GM18502 (cell line): ENCODE results near the gene PET100.

ENCODE experiments used
- ATAC-seq: cut with Tn5 transposase; IDR thresholded peaks from one replicate; pipeline ENCODE4 v1.9.1; 2021; ENCODE audit warnings: mild to moderate bottlenecking; ENCODE audit not compliant: unreplicated experiment, poor library complexity

The PET100 gene

GRCh38 chr19:7645656-7646425 lies 16.2 kb downstream of the PET100 start:
- ATAC-seq: no peak

GRCh38 chr19:7646426-7646700 lies 16.8 kb downstream of the PET100 start:
- no peak for ATAC-seq

GRCh38 chr19:7647156-7647555 lies 17.6 kb downstream of the PET100 start:
- ATAC-seq: no peak

- ATAC-seq: no peak
These were observed 18.8 kb downstream of the PET100 start for GRCh38 chr19:7648265-7649014.

GRCh38 chr19:7650148-7650547 lies 20.6 kb downstream of the PET100 start:
- no peak for ATAC-seq

GRCh38 chr19:7652061-7652641 lies 22.6 kb downstream of the PET100 start:
- no peak for ATAC-seq

- no peak for ATAC-seq
These were observed 24.8 kb downstream of the PET100 start for GRCh38 chr19:7654401-7654800.

- no peak for ATAC-seq
These were observed 26.0 kb downstream of the PET100 start for GRCh38 chr19:7655581-7655980.

GRCh38 chr19:7657131-7657751 lies 27.6 kb downstream of the PET100 start:
- no peak for ATAC-seq

- ATAC-seq: peak; percentile 73
These were observed 28.7 kb downstream of the PET100 start for GRCh38 chr19:7658219-7658686.

GRCh38 chr19:7661744-7662538 lies 32.3 kb downstream of the PET100 start:
- ATAC-seq: no peak

- no peak for ATAC-seq
These were observed 33.1 kb downstream of the PET100 start for GRCh38 chr19:7662657-7663056.

- ATAC-seq: no peak
These were observed 34.1 kb downstream of the PET100 start for GRCh38 chr19:7663706-7664105.

GRCh38 chr19:7665076-7665475 lies 35.5 kb downstream of the PET100 start:
- no peak for ATAC-seq

- no peak for ATAC-seq
These were observed 39.2 kb downstream of the PET100 start, which contains the start of gene RETN for GRCh38 chr19:7668842-7669241. Gene RETN (plus strand): TSS chr19:7669049. CDS start chr19:7669327, 278 bp downstream.

GRCh38 chr19:7669641-7670040 lies 40.0 kb downstream of the PET100 start:
- ATAC-seq: no peak

GRCh38 chr19:7670150-7670783 lies 40.7 kb downstream of the PET100 start:
- ATAC-seq: no peak

GRCh38 chr19:7670790-7671189 lies 41.2 kb downstream of the PET100 start:
- ATAC-seq: no peak

GRCh38 chr19:7672522-7672921 lies 42.9 kb downstream of the PET100 start:
- ATAC-seq: no peak
